Measurements from ENCODE around the gene COL5A1. TPM values are rescaled to one million over a fixed set of nuclear protein-coding genes. Genes with fewer than 3 reads are reported as not detected.
A peak's percentile ranks its signal among the peaks of the same experiment; 100 is the strongest.

The COL5A1 gene
- total RNA-seq, 4 donors from 2014 or later: 51.9 to 78.3 (median 62.4) TPM

DNA sequence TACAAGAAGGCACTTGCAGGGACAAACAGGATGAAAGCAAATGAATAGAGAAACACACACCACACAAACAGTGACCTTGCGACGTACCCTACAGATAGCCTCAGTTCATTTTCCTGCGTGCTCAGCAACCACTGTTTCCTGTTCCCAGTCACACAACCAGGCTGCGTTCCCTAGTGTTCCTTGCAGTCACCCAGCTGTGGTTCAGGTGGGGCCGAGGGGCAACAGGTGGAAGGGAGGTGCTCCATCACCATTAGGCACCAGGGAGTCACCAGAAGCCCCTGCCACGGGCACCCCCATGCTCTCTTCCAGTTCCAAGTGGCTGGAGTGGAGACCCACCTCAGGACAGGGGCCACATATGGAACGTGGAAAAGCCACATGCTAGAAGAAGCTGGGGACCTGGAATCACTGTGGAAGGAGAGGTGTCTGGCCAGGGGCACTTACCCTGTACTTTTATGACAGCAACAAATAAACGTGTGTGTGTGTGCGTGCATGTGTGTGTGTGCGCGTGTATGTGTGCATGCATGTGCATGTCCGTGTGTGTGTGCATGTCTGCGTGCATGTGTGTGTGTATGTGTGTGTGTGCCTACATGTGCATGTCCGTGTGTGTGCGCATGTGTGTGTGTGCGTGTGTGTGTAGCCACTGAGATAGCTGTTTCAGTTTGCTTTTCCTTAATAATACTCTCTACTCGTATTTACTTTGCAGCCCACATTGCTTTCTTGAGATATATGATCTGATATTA is 220.2 kb downstream of the COL5A1 start:
- Histone ChIP-seq H3K27me3 (no peaks in the 10 kb centered on the region), H3K4me1 (peaks cover 0 to 10% (median 0%) of the 10 kb centered on the region in 4 donors), H3K9me3 (peaks cover 0 to 26% (median 0%) of the 10 kb centered on the region in 4 donors), H3K36me3 (no peaks in the 10 kb centered on the region), H3K4me3 (no peak overlapping the region), H3K27ac (no peak overlapping the region)
- no peak for DNase-seq (ENCODE audit: low spot score in 2 of 2)
- 90 to 92% methylated on average over 17 of the region's 17 CpGs for WGBS, 2 donors
- TF ChIP-seq, protein P1, sequence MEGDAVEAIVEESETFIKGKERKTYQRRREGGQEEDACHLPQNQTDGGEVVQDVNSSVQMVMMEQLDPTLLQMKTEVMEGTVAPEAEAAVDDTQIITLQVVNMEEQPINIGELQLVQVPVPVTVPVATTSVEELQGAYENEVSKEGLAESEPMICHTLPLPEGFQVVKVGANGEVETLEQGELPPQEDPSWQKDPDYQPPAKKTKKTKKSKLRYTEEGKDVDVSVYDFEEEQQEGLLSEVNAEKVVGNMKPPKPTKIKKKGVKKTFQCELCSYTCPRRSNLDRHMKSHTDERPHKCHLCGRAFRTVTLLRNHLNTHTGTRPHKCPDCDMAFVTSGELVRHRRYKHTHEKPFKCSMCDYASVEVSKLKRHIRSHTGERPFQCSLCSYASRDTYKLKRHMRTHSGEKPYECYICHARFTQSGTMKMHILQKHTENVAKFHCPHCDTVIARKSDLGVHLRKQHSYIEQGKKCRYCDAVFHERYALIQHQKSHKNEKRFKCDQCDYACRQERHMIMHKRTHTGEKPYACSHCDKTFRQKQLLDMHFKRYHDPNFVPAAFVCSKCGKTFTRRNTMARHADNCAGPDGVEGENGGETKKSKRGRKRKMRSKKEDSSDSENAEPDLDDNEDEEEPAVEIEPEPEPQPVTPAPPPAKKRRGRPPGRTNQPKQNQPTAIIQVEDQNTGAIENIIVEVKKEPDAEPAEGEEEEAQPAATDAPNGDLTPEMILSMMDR (IDR thresholded peaks at IDR 0.05): no peak
- no peak for TF ChIP-seq POLR2A (IDR thresholded peaks at IDR 0.05)
- TF ChIP-seq EP300 (IDR thresholded peaks at IDR 0.05): no peak

DNA sequence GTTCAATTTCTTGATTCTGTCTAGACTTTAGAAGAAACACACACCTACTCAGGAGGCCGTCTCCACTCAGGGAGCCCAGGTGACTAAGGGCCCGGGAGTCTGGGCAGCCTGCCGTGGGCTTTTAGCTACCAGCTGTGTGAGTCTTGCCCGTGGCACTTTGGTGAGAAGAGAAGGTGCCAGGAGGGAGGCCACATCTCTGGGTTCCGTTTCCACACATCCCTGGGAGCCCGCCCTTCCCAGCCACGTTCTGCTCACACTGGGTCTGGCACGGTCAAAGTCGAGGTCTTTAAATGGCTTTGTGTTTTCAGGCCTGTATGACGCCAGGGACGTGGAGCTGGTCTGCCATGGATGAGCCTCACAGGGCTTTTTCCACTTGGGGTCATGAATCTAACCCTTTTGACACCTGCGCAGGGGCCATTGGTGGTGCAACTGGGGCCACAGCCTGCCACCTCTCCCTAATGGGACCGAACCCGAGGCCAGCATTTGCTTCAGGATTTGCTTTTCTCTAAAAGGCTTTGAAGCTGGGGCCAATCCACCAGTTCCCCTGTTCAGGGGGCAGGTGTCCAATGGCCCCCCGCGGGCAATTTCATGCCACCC is 221.8 kb downstream of the COL5A1 start:
- WGBS, 2 donors: 75 to 96% methylated on average over 16 of the region's 16 CpGs
- no peak for TF ChIP-seq POLR2A (IDR thresholded peaks at IDR 0.05)
- TF ChIP-seq EP300 (IDR thresholded peaks at IDR 0.05): no peak
- TF ChIP-seq, protein P1 (IDR thresholded peaks at IDR 0.05): no peak
- no peak for DNase-seq (ENCODE audit: low spot score in 2 of 2)

DNA sequence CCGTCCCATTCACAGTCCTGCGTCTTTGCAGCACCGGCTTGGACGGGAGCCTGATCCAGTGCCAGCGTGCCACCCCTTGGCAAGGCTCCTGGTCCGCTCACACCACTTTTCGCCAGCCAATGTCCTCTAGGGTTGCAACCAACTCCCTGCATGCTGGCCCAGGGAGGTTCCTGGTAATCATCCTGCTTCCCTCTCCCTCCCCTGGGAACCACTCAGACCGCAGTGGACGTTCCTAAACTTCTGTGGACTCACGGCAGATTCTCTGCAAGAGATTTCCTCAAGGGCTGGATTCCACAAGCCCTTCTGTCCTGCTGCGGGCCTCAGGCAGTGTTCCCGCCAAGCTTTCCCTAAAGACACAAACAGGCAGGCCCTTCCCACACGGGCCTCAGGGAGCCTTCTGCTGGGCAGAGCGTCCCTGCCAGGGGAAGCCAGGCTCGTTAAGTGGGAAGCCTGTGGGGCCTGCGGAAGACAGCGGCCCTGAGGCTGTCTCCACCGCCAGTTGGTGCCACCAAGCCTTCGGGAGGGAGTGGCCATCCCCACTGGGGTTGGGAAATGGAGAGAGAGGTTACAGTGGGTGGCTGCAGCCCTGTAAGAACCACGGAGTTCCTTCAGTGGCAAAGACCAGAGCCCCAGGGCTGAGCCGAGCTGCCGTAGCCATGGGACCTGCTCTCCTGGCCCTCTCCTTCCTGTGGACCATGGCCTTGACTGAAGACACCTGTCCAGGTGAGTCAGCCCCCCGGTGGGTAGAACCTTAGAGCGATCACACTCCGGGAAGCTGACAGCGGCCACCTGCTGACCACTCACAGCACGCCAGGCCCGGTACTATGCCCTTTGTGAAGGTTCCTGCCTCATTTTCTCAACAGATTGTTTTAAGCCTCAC is 222.6 kb downstream of the COL5A1 start:
- H3K4me1 ChIP-seq: peaks cover 0 to 10% (median 0%) of the 10 kb centered on the region in 4 donors
- DNase-seq (ENCODE audit: low spot score in 2 of 2): no peak
- peak in 1 of 2 donors; percentile 9 for TF ChIP-seq EP300 (IDR thresholded peaks at IDR 0.05)
- TF ChIP-seq POLR2A (IDR thresholded peaks at IDR 0.05): no peak
- TF ChIP-seq, protein P1 (IDR thresholded peaks at IDR 0.05): no peak
- no peaks in the 10 kb centered on the region for H3K36me3 ChIP-seq
- peak overlapping the region in 1 of 4 donors; percentile 29 for H3K27ac ChIP-seq
- H3K27me3 ChIP-seq: no peaks in the 10 kb centered on the region
- no peak overlapping the region for H3K4me3 ChIP-seq
- H3K9me3 ChIP-seq: peaks cover 0 to 15% (median 0%) of the 10 kb centered on the region in 4 donors
- 65 to 71% methylated on average over 24 to 25 of the region's 28 CpGs for WGBS, 2 donors

More for the DNA sequence above, 221.8 kb downstream of the COL5A1 start:
- Histone ChIP-seq H3K27ac (no peak overlapping the region), H3K4me1 (peaks cover 0 to 10% (median 0%) of the 10 kb centered on the region in 4 donors), H3K27me3 (no peaks in the 10 kb centered on the region), H3K9me3 (peaks cover 0 to 23% (median 0%) of the 10 kb centered on the region in 4 donors), H3K36me3 (no peaks in the 10 kb centered on the region), H3K4me3 (no peak overlapping the region)

DNA sequence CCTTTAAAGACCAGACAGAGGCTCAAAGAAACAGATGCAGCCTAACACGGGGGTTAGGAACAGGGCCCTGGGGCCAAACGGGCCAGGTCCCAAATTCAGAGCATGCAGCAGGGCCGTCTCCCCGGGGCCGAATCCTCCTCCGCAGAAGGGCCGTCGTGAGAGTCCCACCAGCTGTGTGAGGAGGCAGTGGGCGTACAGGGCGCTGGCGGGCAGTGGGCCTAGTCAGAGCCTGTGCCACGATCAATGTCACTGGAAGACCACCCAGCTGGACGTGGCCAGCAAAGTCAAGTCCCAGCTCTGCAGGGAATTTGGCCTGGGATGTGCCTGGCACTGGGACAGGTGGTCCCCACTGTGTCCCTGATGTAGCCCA is 223.2 kb downstream of the COL5A1 start:
- H3K27ac ChIP-seq: peak overlapping the region in 1 of 4 donors; percentile 29
- WGBS, 2 donors: 88 to 91% methylated on average over 6 to 13 of the region's 13 CpGs

More for the DNA sequence above, 223.2 kb downstream of the COL5A1 start:
- H3K36me3 ChIP-seq: no peaks in the 10 kb centered on the region
- H3K9me3 ChIP-seq: peaks cover 0 to 10% (median 0%) of the 10 kb centered on the region in 4 donors
- TF ChIP-seq, protein P1 (IDR thresholded peaks at IDR 0.05): no peak
- TF ChIP-seq POLR2A (IDR thresholded peaks at IDR 0.05): no peak
- no peak for TF ChIP-seq EP300 (IDR thresholded peaks at IDR 0.05)
- no peak for DNase-seq (ENCODE audit: low spot score in 2 of 2)
- peaks cover 0 to 2% of the 10 kb centered on the region in 2 donors for H3K27me3 ChIP-seq
- no peak overlapping the region for H3K4me3 ChIP-seq
- peaks cover 0 to 10% (median 0%) of the 10 kb centered on the region in 4 donors for H3K4me1 ChIP-seq

Measured in tibial nerve (tissue), 4 donors.